HCT116 (cell line): Measurements from ENCODE around the gene PXDN. TPM values are rescaled to one million over a fixed set of nuclear protein-coding genes. Genes with fewer than 3 reads are reported as not detected.

Source experiments
- ATAC-seq: fragments of 200-7000 bp; cut with Tn5 transposase; 2 replicates; pipeline ENCODE4 v1.9.1; 2020; ENCODE audit warnings: mild to moderate bottlenecking, moderate library complexity
- BruUV-seq: library from RNA; stranded (reverse); fragments of 400-500 nt; replicated peaks from 2 replicates; lab custom pipeline; 2021; lab: Mats Ljungman, UMichigan
- CTCF ChIA-PET: fragments of 300-600 bp; sonication (Branson Sonifier 250); formaldehyde crosslinking; loops from one replicate; lab custom pipeline; 2021; ENCODE audit warnings: antibody characterized with exemption; lab: Charles Lee
- POLR2A ChIA-PET: fragments of 300-600, 350-600 bp; sonication (Branson Sonifier 250); formaldehyde crosslinking; loops from one replicate; lab custom pipeline; 2021; ENCODE audit warnings: antibody characterized with exemption; lab: Charles Lee
- RAD21 ChIA-PET, 2 experiments: fragments of 300-600 bp; sonication (Branson Sonifier 250); formaldehyde crosslinking; loops; one replicate each; lab custom pipeline; 2023; ENCODE audit warnings: low total read pairs in 2 of 2; ENCODE audit not compliant: uncharacterized antibody in 2 of 2, unreplicated experiment in 2 of 2, low non-redundant PET in 1 of 2; lab: Charles Lee
- DNase-seq: peaks from one replicate; pipeline ENCODE4 v3.0.0-alpha.2; 2010; ENCODE audit warnings: low read depth, low spot score
- H2AFZ ChIP-seq: fragments of 200-600 bp; shearing (Covaris generic), sonication (generic); 2 replicates; pipeline ENCODE4 v1.6.1; 2017; ENCODE audit warnings: low read depth, mixed run types, mixed read lengths, antibody characterized with exemption, low read length; ENCODE audit not compliant: poor library complexity, severe bottlenecking
- H3K27ac ChIP-seq: 2 replicates; pipeline ENCODE4 v1.5.1; 2012; ENCODE audit warnings: low read depth, low read length
- H3K27me3 ChIP-seq: fragments of 200-600 bp; sonication (generic); 2 replicates; pipeline ENCODE4 v1.6.1; 2016; ENCODE audit warnings: mixed run types, low read length, mixed read lengths; ENCODE audit not compliant: insufficient read depth
- H3K36me3 ChIP-seq, 2 experiments: fragments of 200-500 bp in 1 of 2; fragments of 200-600 bp in 1 of 2; sonication (Bioruptor generic) in 1 of 2; sonication (generic) in 1 of 2; 2 replicates each; pipeline versions ENCODE4 v1.5.1 to v1.6.1; 2014 to 2016; ENCODE audit warnings: low read length in 2 of 2, inconsistent platforms in 1 of 2, mixed read lengths in 1 of 2, mixed run types in 1 of 2; ENCODE audit not compliant: insufficient read depth in 2 of 2, control insufficient read depth in 1 of 2
- H3K4me1 ChIP-seq, 2 experiments: fragments of 200-600 bp in 1 of 2; sonication (generic) in 1 of 2; 2 replicates each; pipeline versions ENCODE4 v1.5.1 to v1.6.1; 2012 to 2017; ENCODE audit warnings: low read length in 2 of 2, inconsistent platforms in 1 of 2, mild to moderate bottlenecking in 1 of 2, mixed read lengths in 1 of 2, mixed run types in 1 of 2, moderate library complexity in 1 of 2; ENCODE audit not compliant: insufficient read depth in 2 of 2, control insufficient read depth in 1 of 2
- H3K4me2 ChIP-seq: fragments of 200-600 bp; sonication (generic); 2 replicates; pipeline ENCODE4 v1.6.1; 2017; ENCODE audit warnings: mixed run types, low read length, mixed read lengths
- H3K4me3 ChIP-seq, 2 experiments: fragments of 200-600 bp in 1 of 2; sonication (generic) in 1 of 2; replicated peaks in 1 of 2; 2 replicates each; pipeline ENCODE4 v1.5.1; 2011 to 2016; ENCODE audit warnings: low read length in 2 of 2, control low read depth in 1 of 2, low read depth in 1 of 2, mild to moderate bottlenecking in 1 of 2, mixed read lengths in 1 of 2, mixed run types in 1 of 2
- H3K79me2 ChIP-seq: fragments of 200-600 bp; sonication (generic); 2 replicates; pipeline ENCODE4 v1.6.1; 2017; ENCODE audit warnings: mild to moderate bottlenecking, mixed run types, low read length, moderate library complexity, mixed read lengths; ENCODE audit not compliant: insufficient read depth
- H3K9ac ChIP-seq: fragments of 200-600 bp; sonication (generic); 2 replicates; pipeline ENCODE4 v1.6.1; 2016; ENCODE audit warnings: low read length, mixed read lengths
- H3K9me2 ChIP-seq: fragments of 200-600 bp; sonication (generic), shearing (Covaris generic); 2 replicates; pipeline ENCODE4 v1.6.1; 2017; ENCODE audit warnings: mixed run types, mild to moderate bottlenecking, moderate library complexity; ENCODE audit not compliant: insufficient read depth
- H3K9me3 ChIP-seq, 2 experiments: fragments of 200-500 bp in 1 of 2; fragments of 200-600 bp in 1 of 2; sonication (Bioruptor generic) in 1 of 2; sonication (generic) in 1 of 2; 2 replicates each; pipeline ENCODE4 v1.6.1; 2014 to 2017; ENCODE audit warnings: low read length in 2 of 2, mixed read lengths in 2 of 2, inconsistent platforms in 1 of 2, low read depth in 1 of 2, mild to moderate bottlenecking in 1 of 2, mixed run types in 1 of 2, moderate library complexity in 1 of 2; ENCODE audit not compliant: control insufficient read depth in 1 of 2, insufficient read depth in 1 of 2
- H4K20me1 ChIP-seq: fragments of 200-600 bp; sonication (generic), shearing (Covaris generic); 2 replicates; pipeline ENCODE4 v1.6.1; 2017; ENCODE audit warnings: mixed run types, mild to moderate bottlenecking, moderate library complexity; ENCODE audit not compliant: insufficient read depth
- ATF3 ChIP-seq: IDR thresholded peaks from 2 replicates; pipeline ENCODE4 v1.6.1; 2012
- CBX3 ChIP-seq: IDR thresholded peaks from 2 replicates; pipeline ENCODE4 v1.6.1; 2012; ENCODE audit warnings: low read depth
- CEBPB ChIP-seq: IDR thresholded peaks from 2 replicates; pipeline ENCODE4 v1.6.1; 2012; ENCODE audit warnings: low read depth
- ELF1 ChIP-seq: IDR thresholded peaks from 2 replicates; pipeline ENCODE4 v1.6.1; 2012; ENCODE audit warnings: low read depth, borderline replicate concordance
- EZH2 ChIP-seq: fragments of 200-600 bp; sonication (generic); IDR thresholded peaks from 2 replicates; pipeline ENCODE4 v1.6.1; 2017; ENCODE audit warnings: antibody characterized with exemption, mixed run types
- EZH2phosphoT487 ChIP-seq: fragments of 200-600 bp; IDR thresholded peaks from 2 replicates; pipeline ENCODE4 v1.6.1; 2018; ENCODE audit warnings: antibody characterized with exemption, borderline replicate concordance
- FOSL1 ChIP-seq: IDR thresholded peaks from 2 replicates; pipeline ENCODE4 v1.6.1; 2012; ENCODE audit warnings: low read depth
- POLR2A ChIP-seq: IDR thresholded peaks from 2 replicates; pipeline ENCODE4 v1.7.0; 2011; ENCODE audit warnings: borderline replicate concordance; ENCODE audit not compliant: insufficient read depth, insufficient read length; ENCODE audit errors: extremely low read depth
- POLR2AphosphoS5 ChIP-seq: IDR thresholded peaks from 2 replicates; pipeline ENCODE4 v1.6.1; 2011; ENCODE audit warnings: mild to moderate bottlenecking, low read depth, low read length, moderate library complexity
- REST ChIP-seq: IDR thresholded peaks from 2 replicates; pipeline ENCODE4 v1.6.1; 2012; ENCODE audit warnings: low read depth
- SP1 ChIP-seq: IDR thresholded peaks from 2 replicates; pipeline ENCODE4 v1.6.1; 2012; ENCODE audit warnings: low read depth
- TCF7L2 ChIP-seq: IDR thresholded peaks from 2 replicates; pipeline ENCODE4 v1.7.0; 2011; ENCODE audit warnings: borderline replicate concordance, inconsistent platforms; ENCODE audit not compliant: insufficient read depth, insufficient read length; ENCODE audit errors: extremely low read depth
- YY1 ChIP-seq: IDR thresholded peaks from 2 replicates; pipeline ENCODE4 v1.6.1; 2011; ENCODE audit warnings: low read length, low read depth, moderate library complexity, mild to moderate bottlenecking; ENCODE audit not compliant: insufficient replicate concordance; ENCODE audit errors: extremely low read depth
- ZFX ChIP-seq: fragments of 450-650 bp; IDR thresholded peaks from 2 replicates; pipeline ENCODE4 v1.6.1; 2017
- ZNF274 ChIP-seq: fragments of 200-500 bp; sonication (Bioruptor generic); IDR thresholded peaks from 2 replicates; pipeline ENCODE4 v1.6.1; 2014; ENCODE audit warnings: mild to moderate bottlenecking, low read depth, low read length, inconsistent platforms
- intact Hi-C: fragments of 100-400 bp; cut with micrococcal nuclease; formaldehyde crosslinking; loops from 2 replicates; pipeline ENCODE4 v1.10.0; 2022
- total RNA-seq: library from RNA; stranded (reverse); gene quantifications from one replicate; pipeline ENCODE4 v1.2.1, GENCODE V29; 2021; ENCODE audit not compliant: unreplicated experiment

PXDN gene
- total RNA-seq, 1 experiment from 2014 or later, result 10.7 TPM

DNA sequence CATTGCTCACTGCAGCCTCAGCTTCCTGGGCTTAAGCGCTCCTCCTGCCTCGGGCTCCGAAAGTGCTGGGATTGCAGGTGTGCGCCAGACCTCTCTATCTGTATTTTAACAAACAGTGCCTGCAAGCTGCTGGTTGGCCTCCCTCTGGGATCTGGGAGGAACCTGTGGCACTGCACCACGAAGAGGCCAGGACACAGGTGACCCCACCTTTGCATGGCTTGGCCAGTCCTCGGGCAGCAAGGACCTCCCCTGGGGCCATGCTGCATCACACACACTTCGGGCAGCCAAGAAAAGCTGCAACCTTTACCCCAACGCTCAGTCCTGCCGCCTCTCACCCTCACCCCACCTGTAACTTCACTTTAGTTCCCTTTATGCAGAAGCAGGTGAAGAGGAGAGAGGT is 70.0 kb downstream of the PXDN start:
- no peak overlapping the region for H2AFZ ChIP-seq
- RAD21 ChIA-PET, result no interaction called here
- H3K9ac ChIP-seq, result no peak overlapping the region
- BruUV-seq, result no TSS peak
- no peaks in the 10 kb centered on the region; a peak in 1 of 4 replicates for H3K36me3 ChIP-seq
- H3K4me1 ChIP-seq, result peaks cover 2 to 11% of the 10 kb centered on the region in 2 experiments; a peak in 2 of 4 replicates
- no peak overlapping the region for H3K4me2 ChIP-seq
- TF ChIP-seq ATF3 (no peak), ZNF274 (no peak), POLR2AphosphoS5 (no peak), POLR2A (no peak), SP1 (no peak), CBX3 (no peak), FOSL1 (no peak), CEBPB (no peak), REST (no peak), TCF7L2 (no peak), EZH2 (no peak), EZH2phosphoT487 (no peak), YY1 (no peak), ZFX (no peak), ELF1 (no peak)
- H3K27me3 ChIP-seq, result no peaks in the 10 kb centered on the region
- intact Hi-C loops, result no loop called here
- CTCF ChIA-PET, result no interaction called here
- H3K9me3 ChIP-seq, result no peaks in the 10 kb centered on the region
- DNase-seq (no peak), ATAC-seq (no peak)
- no peak overlapping the region for H3K27ac ChIP-seq
- POLR2A ChIA-PET, result no interaction called here
- no peak overlapping the region for H3K4me3 ChIP-seq
- no peaks in the 10 kb centered on the region for H4K20me1 ChIP-seq
- H3K79me2 ChIP-seq, result no peaks in the 10 kb centered on the region
- H3K9me2 ChIP-seq, result no peaks in the 10 kb centered on the region
